ENCODE data around the gene PLA2G4F.

Gene PLA2G4F

DNA sequence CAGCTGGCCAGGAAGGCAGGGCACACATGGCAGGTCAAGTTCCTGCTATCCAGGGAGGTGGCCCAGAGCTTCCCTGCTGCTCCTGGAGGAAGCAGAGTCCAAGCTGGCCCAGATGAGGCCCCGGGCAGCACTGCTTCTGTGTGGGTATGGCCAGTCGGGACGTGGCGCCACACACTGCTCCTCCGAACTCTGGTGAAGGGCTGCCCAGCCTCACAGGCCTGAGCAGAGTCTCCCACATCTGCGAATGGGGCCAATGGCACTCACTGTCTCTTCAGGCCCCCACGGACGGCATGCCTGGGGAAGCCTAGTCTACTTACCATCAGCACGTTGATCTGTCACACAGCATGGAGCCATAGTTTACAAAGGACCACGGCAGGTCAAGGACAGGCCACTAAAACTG is 2.5 kb upstream of the PLA2G4F start:
- TF ChIP-seq, protein P1, sequence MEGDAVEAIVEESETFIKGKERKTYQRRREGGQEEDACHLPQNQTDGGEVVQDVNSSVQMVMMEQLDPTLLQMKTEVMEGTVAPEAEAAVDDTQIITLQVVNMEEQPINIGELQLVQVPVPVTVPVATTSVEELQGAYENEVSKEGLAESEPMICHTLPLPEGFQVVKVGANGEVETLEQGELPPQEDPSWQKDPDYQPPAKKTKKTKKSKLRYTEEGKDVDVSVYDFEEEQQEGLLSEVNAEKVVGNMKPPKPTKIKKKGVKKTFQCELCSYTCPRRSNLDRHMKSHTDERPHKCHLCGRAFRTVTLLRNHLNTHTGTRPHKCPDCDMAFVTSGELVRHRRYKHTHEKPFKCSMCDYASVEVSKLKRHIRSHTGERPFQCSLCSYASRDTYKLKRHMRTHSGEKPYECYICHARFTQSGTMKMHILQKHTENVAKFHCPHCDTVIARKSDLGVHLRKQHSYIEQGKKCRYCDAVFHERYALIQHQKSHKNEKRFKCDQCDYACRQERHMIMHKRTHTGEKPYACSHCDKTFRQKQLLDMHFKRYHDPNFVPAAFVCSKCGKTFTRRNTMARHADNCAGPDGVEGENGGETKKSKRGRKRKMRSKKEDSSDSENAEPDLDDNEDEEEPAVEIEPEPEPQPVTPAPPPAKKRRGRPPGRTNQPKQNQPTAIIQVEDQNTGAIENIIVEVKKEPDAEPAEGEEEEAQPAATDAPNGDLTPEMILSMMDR (IDR thresholded peaks at IDR 0.05; ENCODE audit: low read depth, low read length, missing control alignments): no peak
- DNase-seq (ENCODE audit: extremely low read depth, low read depth): no peak
- no peak overlapping the region for H3K4me3 ChIP-seq (replicated peaks; ENCODE audit: low read depth, low read length)

DNA sequence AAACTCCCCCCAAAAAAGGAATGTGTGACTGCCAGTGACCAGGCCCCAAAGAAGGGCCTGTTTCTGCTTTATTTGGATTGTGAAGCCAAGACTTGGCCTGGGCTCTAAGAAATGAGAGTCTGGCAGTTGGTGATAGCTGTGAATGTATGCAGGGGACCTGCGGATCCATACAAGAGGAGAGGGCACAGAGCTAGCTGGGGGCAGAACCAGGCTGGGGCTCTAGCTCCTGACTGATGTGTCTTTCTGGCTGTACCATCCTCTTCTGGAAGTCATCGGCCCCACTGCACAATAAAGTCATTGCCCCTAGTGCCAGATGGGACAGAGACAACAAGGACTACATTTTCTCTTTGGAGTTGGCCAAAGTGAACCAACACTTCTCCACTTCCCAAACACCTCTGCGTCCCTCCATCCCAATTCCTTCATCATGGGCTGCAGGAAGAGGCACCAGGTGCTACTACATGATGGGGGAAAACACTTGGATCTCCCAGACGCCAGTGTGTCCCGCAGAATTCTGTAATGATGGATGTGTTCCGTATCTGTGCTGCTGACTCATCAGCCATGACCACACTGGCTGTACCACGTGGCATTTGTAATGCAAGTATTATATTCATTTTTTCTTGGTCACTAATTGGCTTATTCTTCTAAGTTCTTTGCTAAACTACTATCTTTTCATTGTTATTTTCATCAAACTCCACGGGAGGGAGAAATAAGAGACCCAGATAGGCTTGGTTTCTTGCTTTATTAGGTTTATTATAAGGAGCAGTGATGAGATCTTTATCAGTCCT is 1.7 kb upstream of the PLA2G4F start:
- TF ChIP-seq, protein P1 (IDR thresholded peaks at IDR 0.05; ENCODE audit: low read depth, low read length, missing control alignments): no peak
- H3K4me3 ChIP-seq (replicated peaks; ENCODE audit: low read depth, low read length): no peak overlapping the region
- DNase-seq (ENCODE audit: extremely low read depth, low read depth): no peak

DNA sequence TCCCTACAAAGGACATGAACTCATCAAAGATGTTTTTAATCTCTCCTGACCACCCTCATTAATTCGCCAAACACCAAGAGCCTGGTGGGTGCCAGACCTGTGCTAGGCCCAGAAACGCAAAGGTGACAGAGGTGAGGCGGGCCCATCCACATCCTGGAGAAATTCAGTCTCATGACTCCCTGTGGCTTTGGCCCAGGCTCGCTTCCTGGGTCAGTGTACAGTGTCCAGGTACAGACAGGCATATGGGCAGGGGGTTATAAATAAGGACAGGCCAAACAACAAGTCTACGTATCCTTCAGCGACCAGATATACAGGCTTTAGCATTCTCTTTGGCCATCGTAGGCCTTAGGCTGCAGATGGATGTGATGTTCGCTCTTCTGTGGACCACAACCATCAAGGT is 945 bp upstream of the PLA2G4F start:
- H3K4me3 ChIP-seq (replicated peaks; ENCODE audit: low read depth, low read length): no peak overlapping the region
- TF ChIP-seq, protein P1 (IDR thresholded peaks at IDR 0.05; ENCODE audit: low read depth, low read length, missing control alignments): no peak
- DNase-seq (ENCODE audit: extremely low read depth, low read depth): no peak

DNA sequence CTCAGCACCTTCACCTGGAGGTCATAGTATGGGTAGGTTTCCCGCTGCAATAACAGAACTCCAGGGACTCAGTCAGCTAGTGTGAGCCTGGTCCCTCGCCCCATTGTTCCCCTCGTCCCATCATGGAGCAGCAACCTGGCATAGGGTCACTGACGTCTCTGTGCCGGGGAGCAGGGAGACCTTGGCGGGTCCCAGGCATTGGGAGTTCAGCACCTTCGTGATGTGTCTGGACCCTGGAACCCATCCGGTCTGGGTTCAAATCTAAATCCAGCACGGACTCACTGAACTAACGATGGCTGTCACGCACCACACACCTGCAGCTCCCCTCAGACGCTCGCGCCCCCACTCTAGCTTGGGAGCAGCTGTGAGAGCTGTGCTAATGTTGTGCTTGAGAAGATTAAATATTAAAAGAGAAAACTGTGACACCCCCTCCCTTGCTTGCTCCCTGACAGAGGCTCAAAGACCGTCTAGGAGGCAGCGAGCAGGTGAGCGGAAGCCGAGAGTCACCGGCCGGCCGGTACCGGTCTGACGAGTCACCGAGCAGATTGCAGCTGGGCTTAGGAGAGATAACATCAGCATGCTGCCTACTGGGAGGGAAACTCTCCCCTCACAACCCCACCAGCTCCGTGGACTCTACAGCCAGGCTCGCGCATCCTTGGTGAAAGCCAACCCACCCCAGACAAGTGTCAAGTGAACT is 742 bp downstream of the PLA2G4F start:
- no peak overlapping the region for H3K4me3 ChIP-seq (replicated peaks; ENCODE audit: low read depth, low read length)
- TF ChIP-seq, protein P1 (IDR thresholded peaks at IDR 0.05; ENCODE audit: low read depth, low read length, missing control alignments): no peak
- no peak for DNase-seq (ENCODE audit: extremely low read depth, low read depth)

DNA sequence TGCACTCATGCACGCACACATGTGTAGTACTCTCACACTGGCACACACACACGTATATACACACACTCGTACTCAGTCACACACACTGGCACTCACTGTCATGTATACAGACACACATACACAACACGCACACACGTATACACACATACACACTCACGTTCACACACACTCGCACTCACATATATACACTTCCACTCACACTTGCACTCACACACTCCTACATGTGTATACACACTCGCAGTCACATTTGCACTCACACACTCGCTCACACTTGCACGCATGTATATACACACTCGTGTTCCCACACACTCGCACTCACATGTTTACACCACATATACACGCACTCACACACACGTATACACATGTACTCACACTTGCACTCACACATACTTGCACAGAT is 1.5 kb downstream of the PLA2G4F start:
- TF ChIP-seq, protein P1 (IDR thresholded peaks at IDR 0.05; ENCODE audit: low read depth, low read length, missing control alignments): no peak
- no peak overlapping the region for H3K4me3 ChIP-seq (replicated peaks; ENCODE audit: low read depth, low read length)
- no peak for DNase-seq (ENCODE audit: extremely low read depth, low read depth)

DNA sequence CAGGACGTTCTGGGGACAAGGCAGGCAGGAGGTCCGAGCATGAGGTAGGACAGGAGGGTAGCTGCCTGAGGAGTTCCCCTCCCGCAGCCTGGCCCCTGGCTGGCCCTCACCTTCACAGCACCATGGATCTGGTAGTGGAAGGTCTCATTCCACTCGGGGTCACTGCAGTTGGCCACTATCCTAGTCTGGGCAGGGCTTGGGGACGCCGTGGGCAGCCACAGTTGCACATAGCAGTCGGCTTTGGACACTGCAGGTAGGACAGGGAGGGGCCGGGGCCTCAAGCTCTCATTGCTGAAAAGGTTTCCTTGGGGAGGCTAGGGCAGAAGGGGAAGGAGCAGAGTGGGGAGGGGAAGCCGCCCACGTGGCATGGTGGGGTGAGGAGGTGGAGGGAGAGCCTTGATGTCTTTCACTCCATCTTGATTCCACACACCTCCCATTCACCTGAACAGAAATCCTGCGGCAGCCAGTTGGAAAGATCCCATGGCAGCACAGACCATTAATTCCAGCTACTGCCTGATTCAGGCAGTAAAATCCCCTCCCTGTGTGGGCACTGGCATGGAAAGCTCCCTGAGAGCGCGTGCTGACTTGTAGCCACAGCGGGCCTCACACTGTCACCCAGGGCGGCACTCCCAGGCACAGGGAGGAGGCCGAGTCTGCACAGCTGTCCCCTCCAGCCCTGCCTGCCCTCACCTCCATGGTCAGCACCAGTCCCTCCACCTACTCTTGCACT is 2.1 kb downstream of the PLA2G4F start:
- no peak for DNase-seq (ENCODE audit: extremely low read depth, low read depth)
- H3K4me3 ChIP-seq (replicated peaks; ENCODE audit: low read depth, low read length): no peak overlapping the region
- TF ChIP-seq, protein P1 (IDR thresholded peaks at IDR 0.05; ENCODE audit: low read depth, low read length, missing control alignments): no peak
